HepG2 (cell line): ENCODE results near the gene GPR33. TPM values are rescaled to one million over a fixed set of nuclear protein-coding genes. Genes with fewer than 3 reads are reported as not detected.

Experiments used
- ATAC-seq: fragments of 200-7000 bp; cut with Tn5 transposase; 3 replicates; pipeline ENCODE4 v1.9.1; 2020; ENCODE audit warnings: mild to moderate bottlenecking, moderate library complexity
- BruUV-seq: library from RNA; stranded (reverse); fragments of 400-500 nt; replicated peaks from 2 replicates; lab custom pipeline; 2021; lab: Mats Ljungman, UMichigan
- CTCF ChIA-PET: fragments of 300-600 bp; formaldehyde crosslinking; extraction: SDS; loops from one replicate; lab custom pipeline; 2021; ENCODE audit warnings: low total read pairs, inconsistent platforms, low intra/inter-chr PET ratio; lab: Yijun Ruan, JAX
- POLR2A ChIA-PET: fragments of 350-600 bp; sonication (Branson Sonifier 250); formaldehyde crosslinking; loops from one replicate; lab custom pipeline; 2020; ENCODE audit warnings: antibody characterized with exemption, inconsistent platforms; lab: Yijun Ruan, JAX
- DNase-seq: peaks from one replicate; pipeline ENCODE4 v3.0.0-alpha.2; 2015; ENCODE audit warnings: low spot score
- FAIRE-seq: peaks from 3 replicates; lab custom pipeline; 2011; peaks lifted over from hg19 to GRCh38; lab: Jason Lieb, UNC
- H2AFZ ChIP-seq: one replicate; pipeline ENCODE4 v1.6.1; 2011; ENCODE audit warnings: low read length, inconsistent platforms
- H3K27ac ChIP-seq: fragments of 300-600 bp; 3 replicates; pipeline ENCODE4 v1.8.0; 2011; ENCODE audit warnings: mixed run types, mild to moderate bottlenecking, mixed read lengths, low read length, inconsistent platforms; ENCODE audit not compliant: insufficient read depth; ENCODE audit errors: extremely low read length
- H3K27me3 ChIP-seq, 2 experiments: fragments of 200-600 bp in 1 of 2; 2 replicates in 1 of 2; 3 replicates in 1 of 2; pipeline versions ENCODE4 v1.6.0 to v1.8.0; 2011; ENCODE audit warnings: low read length in 2 of 2, mild to moderate bottlenecking in 2 of 2, moderate library complexity in 2 of 2, inconsistent platforms in 1 of 2; ENCODE audit not compliant: insufficient read depth in 2 of 2, control insufficient read depth in 1 of 2
- H3K36me3 ChIP-seq, 2 experiments: fragments of 200-600 bp in 1 of 2; replicated peaks in 1 of 2; 2 replicates in 1 of 2; 3 replicates in 1 of 2; pipeline versions ENCODE4 v1.5.1 to v1.8.0; 2011; ENCODE audit warnings: low read length in 2 of 2, inconsistent platforms in 1 of 2; ENCODE audit not compliant: insufficient read depth in 2 of 2, control insufficient read depth in 1 of 2
- H3K4me1 ChIP-seq: 2 replicates; pipeline ENCODE4 v1.5.1; 2012; ENCODE audit warnings: low read length, inconsistent platforms; ENCODE audit not compliant: insufficient read depth
- H3K4me2 ChIP-seq: 2 replicates; pipeline ENCODE4 v1.6.0; 2011; ENCODE audit warnings: low read depth, low read length, inconsistent platforms
- H3K4me3 ChIP-seq, 3 experiments: fragments of 200-600 bp in 1 of 3; sonication (generic), shearing (Covaris generic) in 1 of 3; replicated peaks in 1 of 3; 2 replicates each; pipeline ENCODE4 v1.5.1; 2011 to 2016; ENCODE audit warnings: low read length in 3 of 3, inconsistent platforms in 2 of 3, low read depth in 2 of 3, mild to moderate bottlenecking in 2 of 3, control low read depth in 1 of 3, mixed read lengths in 1 of 3; ENCODE audit not compliant: insufficient read depth in 1 of 3
- H3K79me2 ChIP-seq: one replicate; pipeline ENCODE4 v1.6.1; 2011; ENCODE audit warnings: low read length, inconsistent platforms; ENCODE audit not compliant: insufficient read depth
- H3K9ac ChIP-seq: 2 replicates; pipeline ENCODE4 v1.6.0; 2011; ENCODE audit warnings: mild to moderate bottlenecking, low read depth, low read length, inconsistent platforms; ENCODE audit not compliant: insufficient read depth
- H3K9me3 ChIP-seq: 2 replicates; pipeline ENCODE4 v1.5.1; 2012; ENCODE audit warnings: mild to moderate bottlenecking, low read length
- H4K20me1 ChIP-seq: 2 replicates; pipeline ENCODE4 v1.6.0; 2011; ENCODE audit warnings: inconsistent platforms, mild to moderate bottlenecking, low read length, moderate library complexity; ENCODE audit not compliant: insufficient read depth
- ATF1 ChIP-seq: IDR thresholded peaks from 2 replicates; pipeline ENCODE4 v1.6.1; 2016; ENCODE audit warnings: mild to moderate bottlenecking, control low read depth
- ATF7 ChIP-seq, 2 experiments: fragments of 450-650 bp in 1 of 2; sonication (generic) in 1 of 2; formaldehyde crosslinking in 1 of 2; IDR thresholded peaks; 2 replicates each; pipeline versions ENCODE4 v1.4.0 to v1.6.1; 2016 to 2020; ENCODE audit warnings: antibody characterized with exemption in 1 of 2, mild to moderate bottlenecking in 1 of 2, missing genetic modification reagents in 1 of 2
- EED ChIP-seq: sonication (generic); formaldehyde crosslinking; IDR thresholded peaks from 2 replicates; pipeline ENCODE4 v1.5.0; 2020; ENCODE audit warnings: mild to moderate bottlenecking, missing genetic modification reagents
- FOXP1 ChIP-seq, 2 experiments: fragments of 450-650 bp in 1 of 2; IDR thresholded peaks; 2 replicates each; pipeline ENCODE4 v1.6.1; 2017 to 2018; ENCODE audit warnings: antibody characterized with exemption in 1 of 2
- ISX ChIP-seq: sonication (generic); formaldehyde crosslinking; conservative IDR thresholded peaks from 2 replicates; pipeline ENCODE4 v1.5.0; 2020; ENCODE audit warnings: missing genetic modification reagents
- KDM6A ChIP-seq: IDR thresholded peaks from 2 replicates; pipeline ENCODE4 v1.6.1; 2016; ENCODE audit warnings: low read depth
- LBX2 ChIP-seq: sonication (generic); formaldehyde crosslinking; IDR thresholded peaks from 2 replicates; pipeline ENCODE4 v1.5.0; 2020; ENCODE audit warnings: missing genetic modification reagents, mild to moderate bottlenecking, borderline replicate concordance
- MEIS2 ChIP-seq: sonication (generic); formaldehyde crosslinking; IDR thresholded peaks from 2 replicates; pipeline ENCODE4 v1.9.0; 2021; ENCODE audit warnings: mild to moderate bottlenecking, missing genetic modification reagents
- PCBP1 ChIP-seq: fragments of 200-400 bp; formaldehyde crosslinking; IDR thresholded peaks from 2 replicates; pipeline ENCODE4 v1.6.1; 2017; ENCODE audit warnings: mild to moderate bottlenecking, low read depth, low read length, borderline replicate concordance
- REPIN1 ChIP-seq: sonication (generic); formaldehyde crosslinking; IDR thresholded peaks from 2 replicates; pipeline ENCODE4 v1.8.0; 2022; ENCODE audit warnings: missing genetic modification reagents, low read depth, mild to moderate bottlenecking, borderline replicate concordance
- SCMH1 ChIP-seq: sonication (generic); formaldehyde crosslinking; IDR thresholded peaks from 2 replicates; pipeline ENCODE4 v1.9.0; 2021; ENCODE audit warnings: missing genetic modification reagents, mild to moderate bottlenecking, borderline replicate concordance
- SMAD3 ChIP-seq: sonication (generic); formaldehyde crosslinking; IDR thresholded peaks from 2 replicates; pipeline ENCODE4 v1.4.0; 2020; ENCODE audit warnings: missing genetic modification reagents
- SP5 ChIP-seq: IDR thresholded peaks from 2 replicates; pipeline ENCODE4 v1.6.1; 2016; ENCODE audit warnings: low read depth, borderline replicate concordance
- ZFP90 ChIP-seq: sonication (generic); formaldehyde crosslinking; IDR thresholded peaks from 2 replicates; pipeline ENCODE4 v1.8.0; 2022; ENCODE audit warnings: missing genetic modification reagents, mild to moderate bottlenecking, inconsistent platforms, borderline replicate concordance
- ZKSCAN5 ChIP-seq: sonication (generic); formaldehyde crosslinking; IDR thresholded peaks from 2 replicates; pipeline ENCODE4 v1.5.1; 2020; ENCODE audit warnings: mild to moderate bottlenecking, missing genetic modification reagents
- ZNF12 ChIP-seq: sonication (generic); formaldehyde crosslinking; IDR thresholded peaks from 2 replicates; pipeline ENCODE4 v1.5.0; 2020; ENCODE audit warnings: missing genetic modification reagents
- ZNF546 ChIP-seq: sonication (generic); formaldehyde crosslinking; conservative IDR thresholded peaks from 2 replicates; pipeline ENCODE4 v1.8.1; 2023; ENCODE audit warnings: mild to moderate bottlenecking, missing genetic modification reagents
- ZNF782 ChIP-seq: sonication (generic); formaldehyde crosslinking; IDR thresholded peaks from 2 replicates; pipeline ENCODE4 v1.4.0; 2020; ENCODE audit warnings: missing genetic modification reagents, mild to moderate bottlenecking, borderline replicate concordance
- ZNF879 ChIP-seq: sonication (generic); formaldehyde crosslinking; IDR thresholded peaks from 2 replicates; pipeline ENCODE4 v1.8.1; 2023; ENCODE audit warnings: missing genetic modification reagents
- ZSCAN21 ChIP-seq: sonication (generic); formaldehyde crosslinking; IDR thresholded peaks from 2 replicates; pipeline ENCODE4 v1.8.0; 2022; ENCODE audit warnings: mild to moderate bottlenecking, missing genetic modification reagents, moderate library complexity, borderline replicate concordance
- WGBS: methylation state at CpG from one replicate; pipeline ENCODE4 v1.1.6; 2017; ENCODE audit warnings: low lambda C conversion rate; 5-methylcytosine and 5-hydroxymethylcytosine counted together
- in situ Hi-C: cut with HindIII; loops from 2 replicates; pipeline ENCODE4 v1.10.0; 2017; ENCODE audit warnings: low pct_unique_long_range_greater_than_20kb; ENCODE audit not compliant: extremely low pct_ligation_motif_present
- intact Hi-C: fragments of 100-400 bp; cut with micrococcal nuclease; formaldehyde crosslinking; loops from one replicate; pipeline ENCODE4 v1.10.0; 2022; ENCODE audit not compliant: unreplicated experiment
- polyA plus RNA-seq, 8 experiments: library from polyadenylated mRNA; depleted of rRNA in 3 of 8; stranded (reverse) in 7 of 8; unstranded in 1 of 8; fragments of >200 nt; fragmentation: Illumina TruSeq in 4 of 8; extraction: Trizol in 4 of 8; gene quantifications; 2 replicates each; pipeline versions ENCODE4 v1.2.1 to v1.2.3, GENCODE V29; 2011 to 2016; ENCODE audit warnings: low read depth in 4 of 8, missing spikeins in 1 of 8, mixed read lengths in 1 of 8; ENCODE audit not compliant: insufficient read depth in 1 of 8
- total RNA-seq, 5 experiments: library from RNA; depleted of rRNA; stranded (reverse); fragments of >200 nt; fragmentation: Illumina TruSeq; extraction: Trizol; gene quantifications; 2 replicates each; pipeline ENCODE4 v1.2.3, GENCODE V29; 2016; ENCODE audit warnings: low read depth in 1 of 5
- TF ChIP-seq, protein P1 (sequence below): sonication (generic); formaldehyde crosslinking; IDR thresholded peaks from 2 replicates; pipeline ENCODE4 v1.4.0; 2020; ENCODE audit warnings: mild to moderate bottlenecking, low read depth, missing genetic modification reagents

GPR33 gene
- total and polyA plus RNA-seq, 2 of the 13 experiments (the other 11 are each of a cell fraction or from before 2014, with no cell fraction given) = not detected

DNA sequence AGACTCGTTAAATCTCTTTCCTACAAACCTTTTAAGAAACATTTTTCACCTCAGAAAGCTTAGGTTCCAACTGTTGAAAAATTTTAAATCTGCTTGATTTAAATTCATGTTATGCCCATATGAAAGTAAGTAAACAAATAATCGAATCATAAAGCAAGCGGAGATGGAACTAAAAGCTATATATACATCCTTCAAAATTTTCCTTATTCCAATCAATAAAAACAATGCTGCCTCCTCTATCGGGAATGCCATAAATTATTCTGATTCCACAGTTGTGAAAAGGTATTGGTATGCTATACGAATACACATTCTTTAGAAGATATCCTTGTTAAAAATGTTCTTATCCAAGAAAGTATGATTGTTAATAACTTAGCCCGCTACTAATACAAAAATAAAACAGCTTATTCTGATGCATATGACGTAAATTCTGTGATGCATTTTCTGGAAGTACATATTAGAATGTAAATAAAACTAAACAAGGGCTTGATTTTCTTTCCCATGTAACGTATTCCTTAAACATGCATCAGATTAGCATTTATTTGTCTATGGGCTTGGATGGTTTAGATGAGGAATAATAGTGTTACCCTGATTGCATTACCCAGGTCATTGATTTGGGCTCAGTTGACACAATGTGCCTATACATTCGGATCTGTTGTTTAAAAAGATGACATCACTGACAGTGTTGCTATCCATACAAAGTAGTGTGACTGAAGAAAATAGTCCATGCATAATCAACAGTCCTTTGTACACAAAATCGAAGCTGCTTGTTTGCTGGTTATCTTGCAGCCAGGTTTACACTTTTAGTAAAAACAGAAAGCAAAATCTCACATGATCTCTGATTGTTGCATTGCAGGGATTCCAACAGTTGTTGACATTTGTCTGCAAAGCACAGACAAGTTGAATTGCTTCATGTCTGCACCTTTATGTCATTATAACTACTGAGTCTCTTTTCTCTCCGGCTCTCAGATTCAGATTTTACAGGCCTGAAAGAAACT is 29.9 kb downstream of the GPR33 start:
- CTCF ChIA-PET = no interaction called here
- no peak for FAIRE-seq
- peak overlapping the region; percentile 87 for H3K27ac ChIP-seq
- H2AFZ ChIP-seq = peak overlapping the region; percentile 79
- H3K9ac ChIP-seq = peak overlapping the region; percentile 93
- H3K27me3 ChIP-seq = no peaks in the 10 kb centered on the region; a peak in 1 of 5 replicates
- H3K4me1 ChIP-seq = peaks cover 21% of the 10 kb centered on the region
- POLR2A ChIA-PET = interaction anchor here (0.5 to 4.4 kb wide), 33 partner anchors 8 to 836 kb away, joined by 3 to 181 read pairs (median 4); partner anchors contain the start of genes ARHGAP5, HEATR5A, HECTD1 and NUBPL
- peak; percentile 22 for ATAC-seq
- BruUV-seq = TSS peak; percentile 94
- no peaks in the 10 kb centered on the region for H3K9me3 ChIP-seq
- H4K20me1 ChIP-seq = no peaks in the 10 kb centered on the region
- peak; percentile 93 for DNase-seq
- WGBS = under 1% methylated on average over 11 of the region's 11 CpGs
- in situ Hi-C loops (loop anchor here (5.0 kb wide), 1 partner anchor 36 kb away; the partner anchor contains the start of gene HEATR5A), intact Hi-C loops (loop anchor here (1.0 to 5.0 kb wide), 6 partner anchors 38 to 799 kb away; partner anchors contain the start of genes HEATR5A, HECTD1, NUBPL and RNU6-7)
- peaks cover 11% of the 10 kb centered on the region for H3K79me2 ChIP-seq
- H3K36me3 ChIP-seq = peaks cover 0 to 1% of the 10 kb centered on the region in 2 experiments; a peak in 2 of 5 replicates
- peak overlapping the region; percentile 66 to 88 (median 84) for H3K4me3 ChIP-seq
- peak overlapping the region; percentile 93 for H3K4me2 ChIP-seq
- TF ChIP-seq ATF7 (IDR thresholded peaks at IDR 0.05) (peak; percentile 99), ATF7 (CRISPR knock-in tag; IDR thresholded peaks at IDR 0.05) (no peak), ZNF782 (CRISPR knock-in tag) (no peak), SMAD3 (CRISPR knock-in tag) (peak; percentile 79), ZKSCAN5 (CRISPR knock-in tag) (no peak), ZNF546 (no peak; the same call in 1 of the 2 replicates), ZFP90 (CRISPR knock-in tag) (0 out of 2 replicates have a peak, but pooled peaks have one; percentile 24), ISX (CRISPR knock-in tag) (no peak), ZNF12 (CRISPR knock-in tag) (no peak), SP5 (CRISPR knock-in tag) (peak; percentile 9; the same call in 1 of the 2 replicates), PCBP1 (no peak), KDM6A (CRISPR knock-in tag) (peak; percentile 65; the same call in 1 of the 2 replicates), SCMH1 (no peak), ZSCAN21 (CRISPR knock-in tag) (no peak), FOXP1 (IDR thresholded peaks at IDR 0.05) (peak; percentile 89), FOXP1 (CRISPR knock-in tag; IDR thresholded peaks at IDR 0.05) (peak; percentile 95), ZNF879 (CRISPR knock-in tag) (peak; percentile 15; the same call in 1 of the 2 replicates), ATF1 (CRISPR knock-in tag) (peak; percentile 62), LBX2 (CRISPR knock-in tag) (no peak), REPIN1 (peak; percentile 50), EED (CRISPR knock-in tag) (no peak), MEIS2 (no peak)
- TF ChIP-seq, protein P1, sequence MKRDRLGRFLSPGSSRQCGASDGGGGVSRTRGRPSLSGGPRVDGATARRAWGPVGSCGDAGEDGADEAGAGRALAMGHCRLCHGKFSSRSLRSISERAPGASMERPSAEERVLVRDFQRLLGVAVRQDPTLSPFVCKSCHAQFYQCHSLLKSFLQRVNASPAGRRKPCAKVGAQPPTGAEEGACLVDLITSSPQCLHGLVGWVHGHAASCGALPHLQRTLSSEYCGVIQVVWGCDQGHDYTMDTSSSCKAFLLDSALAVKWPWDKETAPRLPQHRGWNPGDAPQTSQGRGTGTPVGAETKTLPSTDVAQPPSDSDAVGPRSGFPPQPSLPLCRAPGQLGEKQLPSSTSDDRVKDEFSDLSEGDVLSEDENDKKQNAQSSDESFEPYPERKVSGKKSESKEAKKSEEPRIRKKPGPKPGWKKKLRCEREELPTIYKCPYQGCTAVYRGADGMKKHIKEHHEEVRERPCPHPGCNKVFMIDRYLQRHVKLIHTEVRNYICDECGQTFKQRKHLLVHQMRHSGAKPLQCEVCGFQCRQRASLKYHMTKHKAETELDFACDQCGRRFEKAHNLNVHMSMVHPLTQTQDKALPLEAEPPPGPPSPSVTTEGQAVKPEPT (CRISPR knock-in tag) = no peak
